Loucy (cell line): Measurements from ENCODE around the gene PLCZ1.

Experiments
- H2AFZ ChIP-seq: fragments of 200-600 bp; sonication (generic); 2 replicates; pipeline ENCODE4 v1.6.0; 2016; ENCODE audit warnings: antibody characterized with exemption, mild to moderate bottlenecking, low read length, moderate library complexity
- H3F3A ChIP-seq: fragments of 200-600 bp; 2 replicates; pipeline ENCODE4 v1.6.0; 2016; ENCODE audit warnings: antibody characterized with exemption, low read depth, mild to moderate bottlenecking
- H3K27me3 ChIP-seq: fragments of 200-600 bp; sonication (generic); 2 replicates; pipeline ENCODE4 v1.6.1; 2014; ENCODE audit warnings: low read length, mild to moderate bottlenecking; ENCODE audit not compliant: insufficient read depth, poor library complexity, severe bottlenecking
- H3K36me3 ChIP-seq: fragments of 200-600 bp; sonication (generic); 2 replicates; pipeline ENCODE4 v1.6.1; 2016; ENCODE audit warnings: low read length; ENCODE audit not compliant: insufficient read depth
- H3K4me1 ChIP-seq: fragments of 200-600 bp; sonication (generic); 2 replicates; pipeline ENCODE4 v1.5.1; 2014; ENCODE audit warnings: low read length, mild to moderate bottlenecking; ENCODE audit not compliant: insufficient read depth, poor library complexity, severe bottlenecking
- H3K4me2 ChIP-seq: fragments of 200-600 bp; sonication (generic); 2 replicates; pipeline ENCODE4 v1.6.0; 2014; ENCODE audit warnings: antibody characterized with exemption, low read length, low read depth, mild to moderate bottlenecking; ENCODE audit not compliant: poor library complexity, severe bottlenecking
- H3K4me3 ChIP-seq: fragments of 200-600 bp; sonication (generic); 2 replicates; pipeline ENCODE4 v1.5.1; 2014; ENCODE audit warnings: low read length, mild to moderate bottlenecking, mixed read lengths; ENCODE audit not compliant: poor library complexity, severe bottlenecking
- H3K79me2 ChIP-seq: fragments of 200-600 bp; sonication (generic); 2 replicates; pipeline ENCODE4 v1.6.1; 2014; ENCODE audit warnings: low read length; ENCODE audit not compliant: insufficient read depth
- H3K9ac ChIP-seq: fragments of 200-600 bp; sonication (generic); 2 replicates; pipeline ENCODE4 v1.6.0; 2014; ENCODE audit warnings: mild to moderate bottlenecking, low read depth, low read length, moderate library complexity; ENCODE audit not compliant: poor library complexity, severe bottlenecking
- H3K9me2 ChIP-seq: fragments of 200-600 bp; sonication (generic); replicated peaks from 2 replicates; pipeline ENCODE4 v1.6.1; 2016; ENCODE audit warnings: low read depth, low read length, mixed read lengths
- H3K9me3 ChIP-seq: fragments of 200-600 bp; sonication (generic); 2 replicates; pipeline ENCODE4 v1.6.1; 2014; ENCODE audit warnings: mild to moderate bottlenecking, antibody characterized with exemption, low read length, low read depth; ENCODE audit not compliant: insufficient read depth
- H4K20me1 ChIP-seq: fragments of 200-600 bp; sonication (generic); 2 replicates; pipeline ENCODE4 v1.6.0; 2014; ENCODE audit warnings: antibody characterized with exemption, low read length, mild to moderate bottlenecking; ENCODE audit not compliant: insufficient read depth, poor library complexity, severe bottlenecking
- EZH2phosphoT487 ChIP-seq: fragments of 200-600 bp; IDR thresholded peaks from 2 replicates; pipeline ENCODE4 v1.6.1; 2018; ENCODE audit warnings: antibody characterized with exemption, mild to moderate bottlenecking, moderate library complexity, borderline replicate concordance
- TF ChIP-seq, protein P1 (sequence below): fragments of 200-600 bp; sonication (generic); conservative IDR thresholded peaks from 2 replicates; pipeline ENCODE4 v1.5.1; 2014; ENCODE audit warnings: mild to moderate bottlenecking, antibody characterized with exemption, low read length

The PLCZ1 gene

DNA sequence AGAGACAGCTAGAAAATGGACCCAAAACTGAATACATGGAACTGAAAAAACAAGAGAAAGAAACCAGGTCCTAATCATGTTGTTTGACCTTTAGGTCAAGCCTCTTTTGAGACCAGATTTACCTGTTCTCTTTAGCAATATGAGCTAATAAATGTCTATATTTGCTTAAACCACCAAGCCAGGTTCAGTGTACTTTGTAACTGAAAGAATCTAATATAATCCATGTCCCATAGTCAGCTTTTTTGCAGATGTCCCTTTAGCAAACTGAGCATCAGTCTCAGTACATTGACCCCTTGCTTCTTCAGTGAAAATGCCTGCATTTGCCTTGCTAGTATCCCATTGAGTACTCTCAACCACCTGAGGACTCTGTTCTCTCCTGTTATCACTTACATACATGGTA, 61.7 kb downstream of the PLCZ1 start:
- Histone ChIP-seq H3K27me3 (no peaks in the 10 kb centered on the region), H4K20me1 (no peaks in the 10 kb centered on the region), H3K4me3 (no peak overlapping the region), H3K9me3 (no peaks in the 10 kb centered on the region), H3K36me3 (no peaks in the 10 kb centered on the region), H3K9me2 (no peaks in the 10 kb centered on the region), H3K9ac (no peak overlapping the region), H3F3A (no peaks in the 10 kb centered on the region), H3K79me2 (no peaks in the 10 kb centered on the region), H2AFZ (no peak overlapping the region), H3K4me2 (no peak overlapping the region), H3K4me1 (no peaks in the 10 kb centered on the region)
- TF ChIP-seq, protein P1, sequence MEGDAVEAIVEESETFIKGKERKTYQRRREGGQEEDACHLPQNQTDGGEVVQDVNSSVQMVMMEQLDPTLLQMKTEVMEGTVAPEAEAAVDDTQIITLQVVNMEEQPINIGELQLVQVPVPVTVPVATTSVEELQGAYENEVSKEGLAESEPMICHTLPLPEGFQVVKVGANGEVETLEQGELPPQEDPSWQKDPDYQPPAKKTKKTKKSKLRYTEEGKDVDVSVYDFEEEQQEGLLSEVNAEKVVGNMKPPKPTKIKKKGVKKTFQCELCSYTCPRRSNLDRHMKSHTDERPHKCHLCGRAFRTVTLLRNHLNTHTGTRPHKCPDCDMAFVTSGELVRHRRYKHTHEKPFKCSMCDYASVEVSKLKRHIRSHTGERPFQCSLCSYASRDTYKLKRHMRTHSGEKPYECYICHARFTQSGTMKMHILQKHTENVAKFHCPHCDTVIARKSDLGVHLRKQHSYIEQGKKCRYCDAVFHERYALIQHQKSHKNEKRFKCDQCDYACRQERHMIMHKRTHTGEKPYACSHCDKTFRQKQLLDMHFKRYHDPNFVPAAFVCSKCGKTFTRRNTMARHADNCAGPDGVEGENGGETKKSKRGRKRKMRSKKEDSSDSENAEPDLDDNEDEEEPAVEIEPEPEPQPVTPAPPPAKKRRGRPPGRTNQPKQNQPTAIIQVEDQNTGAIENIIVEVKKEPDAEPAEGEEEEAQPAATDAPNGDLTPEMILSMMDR, result no peak
- no peak for TF ChIP-seq EZH2phosphoT487

DNA sequence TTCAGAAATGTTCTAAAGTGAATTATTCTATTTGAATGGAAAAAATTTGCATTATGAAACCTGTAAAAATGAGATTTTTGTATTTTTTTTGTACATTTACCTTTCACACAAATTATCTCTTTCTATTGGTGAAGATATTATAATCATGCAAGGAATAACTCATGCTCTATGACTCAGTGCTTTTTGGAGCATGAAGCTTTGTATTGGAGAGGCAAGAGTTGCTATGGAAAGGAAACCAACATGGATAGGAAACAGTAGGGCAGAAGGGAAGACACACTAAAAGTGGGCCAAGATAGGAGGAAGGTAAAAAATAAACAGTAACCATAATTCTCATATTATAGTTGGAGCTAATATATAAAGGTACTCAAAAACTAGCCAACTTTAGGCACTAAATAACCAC, 79.0 kb downstream of the PLCZ1 start:
- no peaks in the 10 kb centered on the region for H3K9me3 ChIP-seq
- H3K9me2 ChIP-seq, result no peaks in the 10 kb centered on the region
- no peaks in the 10 kb centered on the region for H3K27me3 ChIP-seq
- no peak overlapping the region for H2AFZ ChIP-seq
- no peak overlapping the region for H3K4me3 ChIP-seq
- H3F3A ChIP-seq, result no peaks in the 10 kb centered on the region
- TF ChIP-seq, protein P1, result no peak
- no peak for TF ChIP-seq EZH2phosphoT487
- H4K20me1 ChIP-seq, result no peaks in the 10 kb centered on the region
- H3K36me3 ChIP-seq, result no peaks in the 10 kb centered on the region
- no peak overlapping the region for H3K9ac ChIP-seq
- H3K79me2 ChIP-seq, result no peaks in the 10 kb centered on the region
- no peak overlapping the region for H3K4me2 ChIP-seq
- no peaks in the 10 kb centered on the region for H3K4me1 ChIP-seq

DNA sequence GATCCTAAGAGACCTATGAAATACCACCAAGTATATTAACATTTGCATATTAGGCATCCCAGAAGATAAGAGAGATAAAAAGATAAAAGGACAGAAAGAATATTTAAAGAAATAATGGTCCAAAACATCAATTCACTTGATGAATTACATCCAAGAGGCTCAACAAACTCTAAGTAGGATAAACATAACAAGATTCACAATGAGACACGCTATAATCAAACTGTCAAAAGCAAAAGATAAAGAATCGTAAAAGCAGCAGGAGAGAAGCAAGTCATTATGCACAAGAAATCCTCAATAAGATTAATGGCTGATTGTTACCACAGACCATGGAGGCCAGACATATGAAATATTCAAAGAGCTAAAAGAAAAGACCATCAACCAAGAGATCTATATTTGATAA, 79.6 kb downstream of the PLCZ1 start:
- no peaks in the 10 kb centered on the region for H3K4me1 ChIP-seq
- H2AFZ ChIP-seq, result no peak overlapping the region
- no peaks in the 10 kb centered on the region for H3K9me3 ChIP-seq
- no peak overlapping the region for H3K4me3 ChIP-seq
- H3K36me3 ChIP-seq, result no peaks in the 10 kb centered on the region
- no peaks in the 10 kb centered on the region for H3K9me2 ChIP-seq
- TF ChIP-seq, protein P1, result no peak
- TF ChIP-seq EZH2phosphoT487, result no peak
- no peaks in the 10 kb centered on the region for H3F3A ChIP-seq
- no peaks in the 10 kb centered on the region for H4K20me1 ChIP-seq
- no peak overlapping the region for H3K4me2 ChIP-seq
- no peaks in the 10 kb centered on the region for H3K79me2 ChIP-seq
- no peak overlapping the region for H3K9ac ChIP-seq
- no peaks in the 10 kb centered on the region for H3K27me3 ChIP-seq
